Body of pancreas (tissue), 4 donors: Measurements from ENCODE around the gene PLA2G2F. TPM values are rescaled to one million over a fixed set of nuclear protein-coding genes. Genes with fewer than 3 reads are reported as not detected.

ENCODE experiments used
- ATAC-seq: fragments of 150-250 bp; one replicate; pipeline ENCODE4 v1.9.1; 2016
- DNase-seq, 4 donors: peaks; one replicate each; pipeline ENCODE4 v3.0.0-alpha.2; 2019
- H3K27ac ChIP-seq, 4 donors: fragments of 200-600 bp; sonication (generic); 1 replicate in 3 of 4; 2 replicates in 1 of 4; pipeline versions ENCODE4 v1.5.1 to v1.6.1; 2016 to 2019; ENCODE audit warnings: mild to moderate bottlenecking in 1 of 4, mixed read lengths in 1 of 4, moderate library complexity in 1 of 4
- H3K27me3 ChIP-seq, 2 donors: fragments of 200-600 bp; sonication (generic); one replicate each; pipeline ENCODE4 v1.6.0; 2016; ENCODE audit warnings: mild to moderate bottlenecking in 1 of 2
- H3K36me3 ChIP-seq, 2 donors: fragments of 200-600 bp; sonication (generic); replicated peaks in 1 of 2; 2 replicates each; pipeline ENCODE4 v1.5.1; 2016; ENCODE audit warnings: low read depth in 2 of 2; ENCODE audit not compliant: insufficient read depth in 1 of 2
- H3K4me1 ChIP-seq: fragments of 200-600 bp; sonication (generic); one replicate; pipeline ENCODE4 v1.6.0; 2016
- H3K4me3 ChIP-seq, 2 donors: fragments of 200-600 bp; sonication (generic); 1 replicate in 1 of 2; 2 replicates in 1 of 2; pipeline ENCODE4 v1.5.1; 2016 to 2019
- H3K9me3 ChIP-seq, 3 donors: fragments of 200-600 bp; sonication (generic); 1 replicate in 2 of 3; 2 replicates in 1 of 3; pipeline ENCODE4 v1.5.1; 2016
- CTCF ChIP-seq, 7 experiments: fragments of 450-650 bp in 4 of 7; fragments of 200-600 bp in 3 of 7; sonication (generic) in 3 of 7; IDR thresholded peaks; one replicate each; pipeline ENCODE4 v1.5.1; 2016 to 2019; ENCODE audit warnings: antibody characterized with exemption in 7 of 7
- POLR2A ChIP-seq, 3 donors: fragments of 450-650 bp; IDR thresholded peaks; one replicate each; pipeline ENCODE4 v1.6.1; 2016; ENCODE audit warnings: antibody characterized with exemption in 3 of 3, mild to moderate bottlenecking in 2 of 3
- WGBS, 2 donors: methylation state at CpG; one replicate each; pipeline ENCODE4 v1.1.5; 2017; 5-methylcytosine and 5-hydroxymethylcytosine counted together
- intact Hi-C: fragments of 100-400 bp; cut with DNase I; formaldehyde crosslinking; loops from one replicate; pipeline ENCODE4 v1.15.1; 2023
- total RNA-seq, 2 donors: library from RNA; depleted of rRNA; stranded (reverse); fragments of >200 nt; gene quantifications; one replicate each; pipeline ENCODE4 v1.1.0, GENCODE V29; 2016

PLA2G2F gene
- total RNA-seq, 2 donors from 2014 or later = not detected

GRCh38 chr1:20179371-20180128, 40.4 kb downstream of the PLA2G2F start:
- TF ChIP-seq POLR2A (IDR thresholded peaks at IDR 0.05) (no peak), CTCF (IDR thresholded peaks at IDR 0.05) (no peak)
- 77 to 91% methylated on average over 2 of the region's 2 CpGs for WGBS, 2 donors
- Histone ChIP-seq H3K9me3 (no peaks in the 10 kb centered on the region), H3K36me3 (no peaks in the 10 kb centered on the region), H3K4me1 (no peaks in the 10 kb centered on the region), H3K27ac (no peak overlapping the region), H3K4me3 (no peak overlapping the region), H3K27me3 (no peaks in the 10 kb centered on the region)
- ATAC-seq (no peak), DNase-seq (no peak)
- intact Hi-C loops = no loop called here

DNA sequence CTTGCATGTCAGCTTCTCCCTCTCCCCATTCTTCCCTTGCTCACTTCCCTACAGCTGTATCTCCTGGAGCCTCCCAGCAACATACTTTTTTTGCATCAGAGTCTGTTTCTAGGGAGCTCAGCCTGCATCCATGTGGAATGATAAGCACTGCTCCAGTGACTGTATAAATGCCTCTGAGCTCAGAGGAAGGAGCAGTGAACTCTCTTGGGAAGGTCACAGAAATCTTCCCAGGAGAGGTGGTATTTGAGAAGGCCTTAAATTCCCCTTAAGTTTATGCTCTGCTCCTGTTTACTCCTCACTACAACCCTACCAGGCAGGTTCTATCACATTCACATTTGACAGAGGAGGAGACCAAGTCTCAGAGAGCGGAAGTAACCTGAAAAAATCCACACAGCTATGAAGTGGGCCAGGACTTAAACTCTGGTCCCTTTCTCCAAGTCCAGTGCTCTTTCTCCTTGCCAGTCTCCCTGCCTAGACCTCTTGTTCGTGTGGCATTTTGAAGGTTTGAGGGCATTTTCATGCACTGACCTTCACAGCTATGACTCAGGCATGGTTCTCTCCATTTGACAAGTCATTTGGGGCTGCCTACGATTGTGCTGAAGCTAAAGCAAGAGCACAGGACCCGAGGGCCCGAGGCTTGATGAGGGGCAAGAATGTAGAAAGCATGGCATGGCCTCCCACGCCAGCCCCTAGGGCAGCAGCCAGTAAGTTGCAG, 41.2 kb downstream of the PLA2G2F start:
- DNase-seq (no peak), ATAC-seq (no peak)
- no peak for TF ChIP-seq CTCF (IDR thresholded peaks at IDR 0.05)
- no peak for TF ChIP-seq POLR2A (IDR thresholded peaks at IDR 0.05)
- H3K4me1 ChIP-seq = no peaks in the 10 kb centered on the region
- no peaks in the 10 kb centered on the region for H3K36me3 ChIP-seq
- H3K27me3 ChIP-seq = no peaks in the 10 kb centered on the region
- 43 to 45% methylated on average over 6 of the region's 6 CpGs for WGBS, 2 donors
- no peak overlapping the region for H3K4me3 ChIP-seq
- no peaks in the 10 kb centered on the region for H3K9me3 ChIP-seq
- intact Hi-C loops = no loop called here
- H3K27ac ChIP-seq = no peak overlapping the region

- Histone ChIP-seq H3K9me3 (no peaks in the 10 kb centered on the region), H3K36me3 (no peaks in the 10 kb centered on the region), H3K27ac (no peak overlapping the region), H3K4me3 (no peak overlapping the region), H3K27me3 (no peaks in the 10 kb centered on the region), H3K4me1 (peaks cover 3% of the 10 kb centered on the region)
- no peak for TF ChIP-seq POLR2A (IDR thresholded peaks at IDR 0.05)
- no peak for TF ChIP-seq CTCF (IDR thresholded peaks at IDR 0.05)
- intact Hi-C loops = no loop called here
- WGBS, 2 donors = 33 to 56% methylated on average over 3 of the region's 3 CpGs
- DNase-seq = no peak
- ATAC-seq = no peak
Measured at GRCh38 chr1:20180844-20181207, 41.7 kb downstream of the PLA2G2F start.

DNA sequence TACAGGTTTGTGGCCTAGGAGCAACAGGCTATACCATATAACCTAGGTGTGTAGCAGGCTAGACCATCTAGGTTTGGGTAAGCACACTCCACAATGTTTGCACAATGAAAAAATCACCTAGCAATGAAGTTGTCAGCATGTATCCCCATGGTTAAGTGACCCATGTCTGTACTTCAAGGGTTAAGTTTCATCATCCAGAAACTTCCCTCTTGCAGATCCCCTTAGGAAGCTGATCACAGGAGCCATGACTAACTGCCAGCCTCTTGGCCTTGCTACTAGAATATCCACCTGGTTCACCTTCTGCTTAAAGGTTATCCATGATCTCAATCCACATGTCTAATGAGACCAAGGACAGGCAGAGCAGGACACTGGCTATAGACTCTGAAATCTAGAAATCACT, 43.3 kb downstream of the PLA2G2F start:
- no peak overlapping the region for H3K4me3 ChIP-seq
- H3K27ac ChIP-seq = no peak overlapping the region
- peaks cover 11% of the 10 kb centered on the region for H3K4me1 ChIP-seq

More for the DNA sequence above, 43.3 kb downstream of the PLA2G2F start:
- intact Hi-C loops = no loop called here
- Histone ChIP-seq H3K36me3 (no peaks in the 10 kb centered on the region), H3K9me3 (no peaks in the 10 kb centered on the region), H3K27me3 (no peaks in the 10 kb centered on the region)
- ATAC-seq (no peak), DNase-seq (no peak)
- TF ChIP-seq CTCF (IDR thresholded peaks at IDR 0.05) = no peak
- TF ChIP-seq POLR2A (IDR thresholded peaks at IDR 0.05) = no peak
